K562 (cell line): Measurements from ENCODE around the gene CAMSAP3. TPM values are rescaled to one million over a fixed set of nuclear protein-coding genes. Genes with fewer than 3 reads are reported as not detected.

ENCODE experiments used
- ATAC-seq: fragments of 200-7000 bp; cut with Tn5 transposase; 3 replicates; pipeline ENCODE4 v1.9.1; 2020; ENCODE audit warnings: moderate library complexity
- BruUV-seq: library from RNA; stranded (reverse); fragments of 400-500 nt; replicated peaks from 2 replicates; lab custom pipeline; 2021; lab: Mats Ljungman, UMichigan
- CTCF ChIA-PET: fragments of 300-600 bp; formaldehyde crosslinking; extraction: SDS; loops from one replicate; lab custom pipeline; 2021; ENCODE audit warnings: low intra/inter-chr PET ratio; lab: Yijun Ruan, JAX
- POLR2A ChIA-PET: fragments of 300-600, 350-650 bp; sonication (Branson Sonifier 250); formaldehyde crosslinking; extraction: SDS; loops from one replicate; lab custom pipeline; 2021; ENCODE audit warnings: antibody characterized with exemption, inconsistent platforms; lab: Yijun Ruan, JAX
- DNase-seq, 4 experiments: peaks; one replicate each; pipeline versions ENCODE4 v3.0.0 to v3.0.0-alpha.2; 2011 to 2018; ENCODE audit warnings: low spot score in 3 of 4, mixed read lengths in 3 of 4; ENCODE audit errors: extremely low read depth in 1 of 4
- FAIRE-seq: peaks from 2 replicates; lab custom pipeline; 2011; peaks lifted over from hg19 to GRCh38; lab: Jason Lieb, UNC
- H2AFZ ChIP-seq: 2 replicates; pipeline ENCODE4 v1.6.0; 2011; ENCODE audit warnings: low read depth, low read length, control low read depth, inconsistent platforms
- H3K27ac ChIP-seq: fragments of 200-600 bp; 3 replicates; pipeline ENCODE4 v1.8.0; 2011; ENCODE audit warnings: low read depth, mild to moderate bottlenecking, control low read depth, inconsistent platforms, low read length, moderate library complexity, mixed read lengths; ENCODE audit errors: extremely low read depth
- H3K27me3 ChIP-seq, 2 experiments: fragments of 300-600 bp in 1 of 2; 2 replicates in 1 of 2; 3 replicates in 1 of 2; pipeline versions ENCODE4 v1.6.0 to v1.8.0; 2011; ENCODE audit warnings: inconsistent platforms in 2 of 2, low read length in 2 of 2, mild to moderate bottlenecking in 1 of 2, mixed read lengths in 1 of 2, moderate library complexity in 1 of 2; ENCODE audit not compliant: control insufficient read depth in 2 of 2, insufficient read depth in 2 of 2
- H3K36me3 ChIP-seq: fragments of 300-600 bp; 3 replicates; pipeline ENCODE4 v1.8.0; 2011; ENCODE audit warnings: mild to moderate bottlenecking, low read length, inconsistent platforms; ENCODE audit not compliant: control insufficient read depth, insufficient read depth
- H3K4me1 ChIP-seq, 2 experiments: fragments of 200-600 bp in 1 of 2; replicated peaks in 1 of 2; 2 replicates in 1 of 2; 3 replicates in 1 of 2; pipeline versions ENCODE4 v1.5.1 to v1.8.0; 2011; ENCODE audit warnings: inconsistent platforms in 2 of 2, low read length in 2 of 2, mild to moderate bottlenecking in 1 of 2, mixed read lengths in 1 of 2, moderate library complexity in 1 of 2; ENCODE audit not compliant: control insufficient read depth in 2 of 2, insufficient read depth in 2 of 2
- H3K4me2 ChIP-seq: 2 replicates; pipeline ENCODE4 v1.6.1; 2011; ENCODE audit warnings: low read length, control low read depth, inconsistent platforms, mixed read lengths; ENCODE audit not compliant: insufficient read depth
- H3K4me3 ChIP-seq: fragments of 200-600 bp; sonication (generic), shearing (Covaris generic); 2 replicates; pipeline ENCODE4 v1.5.1; 2016; ENCODE audit warnings: control low read depth, inconsistent platforms
- H3K79me2 ChIP-seq: fragments of 200-600 bp; 3 replicates; pipeline ENCODE4 v1.8.0; 2011; ENCODE audit warnings: low read length, inconsistent platforms; ENCODE audit not compliant: control insufficient read depth, insufficient read depth
- H3K9ac ChIP-seq, 2 experiments: 2 replicates each; pipeline versions ENCODE4 v1.6.0 to v1.6.1; 2011; ENCODE audit warnings: low read depth in 2 of 2, low read length in 2 of 2, control low read depth in 1 of 2, inconsistent platforms in 1 of 2, mild to moderate bottlenecking in 1 of 2, mixed read lengths in 1 of 2; ENCODE audit not compliant: insufficient read depth in 1 of 2
- H3K9me1 ChIP-seq: one replicate; pipeline ENCODE4 v1.6.0; 2011; ENCODE audit warnings: inconsistent platforms, mild to moderate bottlenecking, low read length, moderate library complexity; ENCODE audit not compliant: control insufficient read depth, insufficient read depth
- H3K9me3 ChIP-seq: replicated peaks from 2 replicates; pipeline ENCODE4 v1.5.1; 2011; ENCODE audit warnings: low read depth, low read length, inconsistent platforms; ENCODE audit not compliant: control insufficient read depth, insufficient read depth
- H4K20me1 ChIP-seq: replicated peaks from 2 replicates; pipeline ENCODE4 v1.6.1; 2011; ENCODE audit warnings: low read length, inconsistent platforms, mixed read lengths; ENCODE audit not compliant: control insufficient read depth, insufficient read depth
- ATF3 ChIP-seq, 2 experiments: fragments of 450-650 bp in 1 of 2; sonication (generic) in 1 of 2; formaldehyde crosslinking in 1 of 2; IDR thresholded peaks in 1 of 2; conservative IDR thresholded peaks in 1 of 2; 2 replicates each; pipeline versions ENCODE4 v1.6.1 to v1.8.1; 2016 to 2023; ENCODE audit warnings: mild to moderate bottlenecking in 2 of 2, moderate library complexity in 2 of 2, inconsistent platforms in 1 of 2, missing genetic modification reagents in 1 of 2
- C11orf30 ChIP-seq: fragments of 450-650 bp; IDR thresholded peaks from 2 replicates; pipeline ENCODE4 v1.6.1; 2016; ENCODE audit warnings: low read depth, mild to moderate bottlenecking
- CHD2 ChIP-seq: IDR thresholded peaks from 2 replicates; pipeline ENCODE4 v1.6.1; 2011; ENCODE audit warnings: low read depth, low read length
- L3MBTL2 ChIP-seq: fragments of 450-650 bp; IDR thresholded peaks from 2 replicates; pipeline ENCODE4 v1.6.1; 2016; ENCODE audit warnings: mild to moderate bottlenecking, moderate library complexity
- MAFF ChIP-seq: IDR thresholded peaks from 2 replicates; pipeline ENCODE4 v1.6.1; 2012; ENCODE audit warnings: low read length, improper control_type of control experiment
- MAFG ChIP-seq: fragments of 450-650 bp; conservative IDR thresholded peaks from 2 replicates; pipeline ENCODE4 v1.6.1; 2016; ENCODE audit warnings: missing genetic modification characterization, missing compliant biosample characterization
- MAFK ChIP-seq: IDR thresholded peaks from 2 replicates; pipeline ENCODE4 v1.6.1; 2011; ENCODE audit warnings: low read length, improper control_type of control experiment
- MXD1 ChIP-seq: fragments of 250-450 bp; sonication (Bioruptor Pico); IDR thresholded peaks from 2 replicates; pipeline ENCODE4 v1.8.0; 2021; ENCODE audit warnings: borderline replicate concordance, mild to moderate bottlenecking, moderate library complexity; ENCODE audit not compliant: poor library complexity, severe bottlenecking
- NBN ChIP-seq: fragments of 450-650 bp; IDR thresholded peaks from 2 replicates; pipeline ENCODE4 v1.6.1; 2016; ENCODE audit warnings: low read depth, mild to moderate bottlenecking
- NELFE ChIP-seq: IDR thresholded peaks from 2 replicates; pipeline ENCODE4 v1.6.1; 2011; ENCODE audit warnings: mild to moderate bottlenecking; ENCODE audit not compliant: insufficient read depth, insufficient read length
- PRPF4 ChIP-seq: fragments of 200-400 bp; formaldehyde crosslinking; IDR thresholded peaks from one replicate; pipeline ENCODE4 v1.6.1; 2017; ENCODE audit warnings: low read length, low read depth, mild to moderate bottlenecking; ENCODE audit not compliant: insufficient read depth, poor library complexity, severe bottlenecking
- RUNX1 ChIP-seq: sonication (generic); IDR thresholded peaks from 2 replicates; pipeline ENCODE4 v1.6.1; 2016; ENCODE audit warnings: antibody characterized with exemption, low read depth
- SFPQ ChIP-seq: fragments of 200-400 bp; formaldehyde crosslinking; IDR thresholded peaks from 2 replicates; pipeline ENCODE4 v1.6.1; 2017; ENCODE audit warnings: mild to moderate bottlenecking, low read depth, low read length, moderate library complexity
- TCFL5 ChIP-seq: fragments of 250-450 bp; sonication (Bioruptor Pico); conservative IDR thresholded peaks from 2 replicates; pipeline ENCODE4 v1.6.1; 2021; ENCODE audit warnings: mild to moderate bottlenecking, moderate library complexity, matching md5 sums
- WHSC1 ChIP-seq: IDR thresholded peaks from one replicate; pipeline ENCODE4 v1.6.1; 2012; ENCODE audit warnings: low read length, control low read depth, inconsistent platforms
- ZFP30 ChIP-seq: fragments of 250-450 bp; sonication (Bioruptor Pico); IDR thresholded peaks from 2 replicates; pipeline ENCODE4 v1.8.0; 2022; ENCODE audit warnings: moderate library complexity, mild to moderate bottlenecking, inconsistent platforms, borderline replicate concordance
- ZNF316 ChIP-seq: fragments of 450-650 bp; IDR thresholded peaks from 2 replicates; pipeline ENCODE4 v1.6.1; 2016
- ZNF41 ChIP-seq: fragments of 250-450 bp; sonication (Bioruptor Pico); conservative IDR thresholded peaks from 2 replicates; pipeline ENCODE4 v1.4.0; 2020; ENCODE audit warnings: mild to moderate bottlenecking
- ZNF561 ChIP-seq: fragments of 450-650 bp; formaldehyde crosslinking; conservative IDR thresholded peaks from 2 replicates; pipeline ENCODE4 v1.4.0; 2020; ENCODE audit warnings: mild to moderate bottlenecking, moderate library complexity
- ZNF583 ChIP-seq: fragments of 250-450 bp; sonication (Bioruptor Pico); IDR thresholded peaks from 2 replicates; pipeline ENCODE4 v1.4.0; 2020
- ZNF699 ChIP-seq: fragments of 250-450 bp; sonication (Bioruptor Pico); IDR thresholded peaks from 2 replicates; pipeline ENCODE4 v1.8.0; 2021; ENCODE audit warnings: mild to moderate bottlenecking, moderate library complexity; ENCODE audit not compliant: insufficient replicate concordance
- WGBS: fragments of 100-300 bp; shearing (Covaris generic); methylation state at CpG from one replicate; pipeline ENCODE4 v1.1.6; 2016; ENCODE audit warnings: low coverage, mixed read lengths; ENCODE audit not compliant: insufficient coverage; ENCODE audit errors: missing lambda C conversion rate; 5-methylcytosine and 5-hydroxymethylcytosine counted together
- in situ Hi-C: fragments of 300-500 bp; cut with MboI; formaldehyde crosslinking; loops from 4 replicates; pipeline ENCODE4 v1.15.0; 2018; ENCODE audit warnings: inconsistent platforms, mixed read lengths
- intact Hi-C: fragments of 100-400 bp; cut with micrococcal nuclease; formaldehyde crosslinking; loops from 2 replicates; pipeline ENCODE4 v1.14.2; 2022
- polyA plus RNA-seq, 8 experiments: library from polyadenylated mRNA; depleted of rRNA in 4 of 8; stranded (reverse) in 5 of 8; unstranded in 3 of 8; fragments of >200 nt; fragmentation: Nextera tagmentation in 2 of 8; fragmentation: Illumina TruSeq in 1 of 8; extraction: Ambion mirVana in 2 of 8; extraction: Trizol in 1 of 8; gene quantifications; 2 replicates each; pipeline versions ENCODE4 v1.2.1 to v1.2.3, GENCODE V29; 2011 to 2014; ENCODE audit warnings: inconsistent platforms in 1 of 8, missing spikeins in 1 of 8
- total RNA-seq, 7 experiments: library from RNA; depleted of rRNA in 6 of 7; stranded (reverse); fragments of >200 nt in 6 of 7; fragmentation: Illumina TruSeq in 2 of 7; extraction: Trizol in 2 of 7; gene quantifications; 2 replicates each; pipeline versions ENCODE4 v1.2.1 to v1.2.3, GENCODE V29; 2011 to 2021; ENCODE audit warnings: low replicate concordance in 1 of 7

The CAMSAP3 gene
- total and polyA plus RNA-seq, 9 of the 15 experiments (the other 6 are each of a cell fraction or from before 2014, with no cell fraction given) = 0.01 to 0.89 (median 0.22) TPM; not detected in 1

DNA sequence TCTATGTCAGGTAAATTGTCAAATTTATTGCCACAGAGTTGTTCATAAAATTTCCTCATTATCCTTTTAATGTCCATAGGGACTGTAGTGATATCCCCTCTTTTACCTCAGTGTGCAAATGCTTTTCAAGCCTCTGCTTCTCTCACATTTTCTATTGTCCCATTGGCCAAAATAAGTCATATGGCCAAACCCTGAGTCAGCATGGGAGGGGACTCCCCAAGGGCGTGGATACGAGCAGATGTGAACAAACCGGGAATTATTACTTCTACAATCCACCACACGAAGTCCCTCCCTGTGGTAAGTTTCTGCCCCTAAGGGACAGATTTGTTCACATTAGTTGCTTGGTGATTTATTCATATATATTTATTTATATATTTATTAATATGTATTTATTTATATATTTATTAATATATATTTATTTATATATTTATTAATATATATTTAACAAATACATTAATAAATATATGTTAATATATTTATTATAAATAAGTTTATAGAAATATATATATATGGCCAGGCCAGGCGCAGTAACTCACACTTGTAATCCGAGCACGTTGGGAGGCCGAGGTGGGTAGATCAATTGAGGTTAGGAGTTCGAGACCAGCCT, 20.1 kb upstream of the CAMSAP3 start:
- FAIRE-seq (peak; percentile 63), ATAC-seq (peak; percentile 86), DNase-seq (peak; percentile 63 to 81 (median 72))
- 12% methylated on average over 9 of the region's 9 CpGs for WGBS
- Histone ChIP-seq H3K4me3 (no peak overlapping the region), H3K27me3 (peaks cover 2 to 26% of the 10 kb centered on the region in 2 experiments), H4K20me1 (no peaks in the 10 kb centered on the region), H3K9me3 (no peaks in the 10 kb centered on the region), H3K36me3 (no peaks in the 10 kb centered on the region), H3K9ac (no peak overlapping the region), H3K27ac (no peak overlapping the region), H2AFZ (no peak overlapping the region), H3K4me1 (peaks cover 3 to 8% of the 10 kb centered on the region in 2 experiments; a peak in 2 of 5 replicates), H3K4me2 (peak overlapping the region; percentile 27; the same call in 1 of the 2 replicates), H3K9me1 (no peaks in the 10 kb centered on the region), H3K79me2 (no peaks in the 10 kb centered on the region)
- in situ Hi-C loops = no loop called here
- intact Hi-C loops = no loop called here
- no TSS peak for BruUV-seq
- ChIA-PET CTCF (interaction anchor here (0.5 kb wide), 1 partner anchor 112 kb away, joined by 4 read pairs; no protein-coding TSS in a partner anchor), POLR2A (no interaction called here)
- TF ChIP-seq L3MBTL2 = 0 out of 2 replicates have a peak, but pooled peaks have one; percentile 18
- TF ChIP-seq NELFE = no peak
- peak; percentile 73 for TF ChIP-seq MAFK
- no peak for TF ChIP-seq NBN
- no peak for TF ChIP-seq SFPQ
- TF ChIP-seq RUNX1 = no peak
- TF ChIP-seq MAFG (tag) = peak; percentile 76
- TF ChIP-seq ZNF583 (CRISPR knock-in tag) = no peak
- no peak for TF ChIP-seq ZNF699
- TF ChIP-seq MAFF = peak; percentile 77
- no peak for TF ChIP-seq ZFP30 (CRISPR knock-in tag)
- TF ChIP-seq ZNF316 = peak; percentile 94
- TF ChIP-seq CHD2 = no peak
- TF ChIP-seq ATF3 (IDR thresholded peaks at IDR 0.05) = peak; percentile 44
- TF ChIP-seq ATF3 (CRISPR knock-in tag; conservative IDR thresholded peaks at IDR 0.05) = no peak
- TF ChIP-seq ZNF41 (CRISPR knock-in tag) = no peak
- TF ChIP-seq ZNF561 = no peak
- TF ChIP-seq MXD1 (CRISPR knock-in tag) = no peak
- no peak for TF ChIP-seq PRPF4
- TF ChIP-seq WHSC1 = no peak
- no peak for TF ChIP-seq TCFL5 (CRISPR knock-in tag)
- TF ChIP-seq C11orf30 = peak; percentile 89
